ENCODE measurements around the gene KIRREL3. TPM values are rescaled to one million over a fixed set of nuclear protein-coding genes. Genes with fewer than 3 reads are reported as not detected.

Gene KIRREL3
- total RNA-seq, 1 donor from 2014 or later: not detected

DNA sequence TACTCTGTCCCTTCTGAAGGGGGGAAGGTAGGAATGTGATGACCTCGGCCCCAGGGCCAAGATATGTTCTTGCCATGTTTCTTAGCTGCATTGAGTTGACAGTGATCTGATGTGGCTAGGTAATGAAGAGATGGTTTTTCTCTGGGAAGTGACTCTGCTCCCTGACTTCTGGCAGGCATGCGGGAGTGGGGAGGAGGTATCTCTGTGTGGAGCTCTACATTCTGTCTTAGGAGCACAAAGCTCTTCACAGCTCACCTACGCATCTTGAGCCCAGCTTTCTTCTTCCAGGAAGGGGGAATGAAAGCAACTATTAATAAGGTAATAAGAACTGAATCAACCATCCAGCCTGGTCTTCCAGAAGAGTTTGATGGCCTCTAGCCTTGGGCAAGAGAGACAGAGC, 404.1 kb downstream of the KIRREL3 start:
- no peak for TF ChIP-seq CTCF (IDR thresholded peaks at IDR 0.05; ENCODE audit: insufficient read depth, low read length, severe bottlenecking)
- H3K4me3 ChIP-seq (ENCODE audit: low read depth, low read length): no peak overlapping the region
- no peaks in the 10 kb centered on the region for H3K36me3 ChIP-seq (ENCODE audit: control insufficient read depth, insufficient read depth, low read length)
- H3K27me3 ChIP-seq (ENCODE audit: control insufficient read depth, insufficient read depth, low read length): no peaks in the 10 kb centered on the region
- DNase-seq (ENCODE audit: low read depth): no peak
- FAIRE-seq: no peak

DNA sequence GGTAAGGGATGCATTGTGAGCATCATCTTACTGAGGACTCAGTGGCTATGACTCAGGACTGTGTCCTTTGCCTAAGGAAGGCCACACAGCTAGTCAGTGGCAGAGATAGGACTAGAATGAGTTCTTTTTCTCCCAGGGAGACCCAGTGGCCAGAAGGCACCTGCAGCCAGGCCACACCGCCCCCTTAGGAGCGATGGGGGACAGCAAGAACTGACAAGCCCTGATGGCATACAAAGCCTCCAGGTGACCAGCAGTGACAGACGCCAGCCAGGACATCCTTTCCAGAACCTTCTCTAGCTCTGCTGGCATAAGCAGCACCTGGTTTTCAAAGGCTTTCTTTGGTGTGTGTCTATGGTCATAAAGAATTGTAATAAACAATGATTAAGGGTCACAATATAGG, 405.0 kb downstream of the KIRREL3 start:
- Histone ChIP-seq H3K27me3 (ENCODE audit: control insufficient read depth, insufficient read depth, low read length) (no peaks in the 10 kb centered on the region), H3K4me3 (ENCODE audit: low read depth, low read length) (no peak overlapping the region), H3K36me3 (ENCODE audit: control insufficient read depth, insufficient read depth, low read length) (no peaks in the 10 kb centered on the region)
- no peak for TF ChIP-seq CTCF (IDR thresholded peaks at IDR 0.05; ENCODE audit: insufficient read depth, low read length, severe bottlenecking)
- DNase-seq (ENCODE audit: low read depth) (no peak), FAIRE-seq (no peak)

- Histone ChIP-seq H3K36me3 (ENCODE audit: control insufficient read depth, insufficient read depth, low read length) (no peaks in the 10 kb centered on the region), H3K27me3 (ENCODE audit: control insufficient read depth, insufficient read depth, low read length) (no peaks in the 10 kb centered on the region), H3K4me3 (ENCODE audit: low read depth, low read length) (no peak overlapping the region)
- no peak for TF ChIP-seq CTCF (IDR thresholded peaks at IDR 0.05; ENCODE audit: insufficient read depth, low read length, severe bottlenecking)
- no peak for DNase-seq (ENCODE audit: low read depth)
- FAIRE-seq: no peak
Measured at GRCh38 chr11:126594921-126595367, 405.6 kb downstream of the KIRREL3 start.

- peak; percentile 36 for FAIRE-seq
- Histone ChIP-seq H3K27me3 (ENCODE audit: control insufficient read depth, insufficient read depth, low read length) (peaks cover 1% of the 10 kb centered on the region), H3K36me3 (ENCODE audit: control insufficient read depth, insufficient read depth, low read length) (no peaks in the 10 kb centered on the region), H3K4me3 (ENCODE audit: low read depth, low read length) (no peak overlapping the region)
- DNase-seq (ENCODE audit: low read depth): no peak
- TF ChIP-seq CTCF (IDR thresholded peaks at IDR 0.05; ENCODE audit: insufficient read depth, low read length, severe bottlenecking): no peak
Measured at GRCh38 chr11:126592496-126593410, 407.8 kb downstream of the KIRREL3 start.

- FAIRE-seq: no peak
- no peak for TF ChIP-seq CTCF (IDR thresholded peaks at IDR 0.05; ENCODE audit: insufficient read depth, low read length, severe bottlenecking)
- Histone ChIP-seq H3K27me3 (ENCODE audit: control insufficient read depth, insufficient read depth, low read length) (peaks cover 1% of the 10 kb centered on the region), H3K36me3 (ENCODE audit: control insufficient read depth, insufficient read depth, low read length) (no peaks in the 10 kb centered on the region), H3K4me3 (ENCODE audit: low read depth, low read length) (no peak overlapping the region)
- no peak for DNase-seq (ENCODE audit: low read depth)
Measured at GRCh38 chr11:126591966-126592489, 408.5 kb downstream of the KIRREL3 start.

All from bronchial epithelial cell (primary cell).